HEK293 (cell line): ENCODE data around the gene PRKCE.

Source experiments
- CTCF ChIA-PET: fragments of 350-600 bp; formaldehyde crosslinking; extraction: SDS; loops from one replicate; lab custom pipeline; 2021; ENCODE audit warnings: antibody characterized with exemption; lab: Yijun Ruan, JAX
- POLR2A ChIA-PET: fragments of 300-600 bp; formaldehyde crosslinking; extraction: SDS; loops from one replicate; lab custom pipeline; 2020; ENCODE audit warnings: antibody characterized with exemption, inconsistent platforms; lab: Yijun Ruan, JAX
- H3K27ac ChIP-seq: fragments of 200-500 bp; sonication (Bioruptor generic); 2 replicates; pipeline ENCODE4 v1.5.1; 2014; ENCODE audit warnings: low read depth, low read length, control low read depth, inconsistent platforms; ENCODE audit errors: extremely low read depth
- H3K36me3 ChIP-seq, 2 experiments: fragments of 200-500 bp in 1 of 2; sonication (Bioruptor generic) in 1 of 2; 1 replicate in 1 of 2; 2 replicates in 1 of 2; pipeline ENCODE4 v1.5.1; 2014 to 2017; ENCODE audit warnings: inconsistent platforms in 2 of 2, low read length in 2 of 2; ENCODE audit not compliant: control insufficient read depth in 2 of 2, insufficient read depth in 1 of 2
- H3K4me1 ChIP-seq: fragments of 200-500 bp; sonication (Bioruptor generic); 2 replicates; pipeline ENCODE4 v1.5.1; 2014; ENCODE audit warnings: mild to moderate bottlenecking, low read length, inconsistent platforms; ENCODE audit not compliant: control insufficient read depth, insufficient read depth
- H3K4me3 ChIP-seq: 2 replicates; pipeline ENCODE4 v1.5.1; 2011; ENCODE audit warnings: low read depth, mild to moderate bottlenecking, control low read depth, low read length, moderate library complexity
- H3K9me3 ChIP-seq: fragments of 200-500 bp; sonication (Bioruptor generic); 2 replicates; pipeline ENCODE4 v1.5.1; 2014; ENCODE audit warnings: low read depth, low read length, inconsistent platforms; ENCODE audit not compliant: control insufficient read depth, insufficient read depth
- BCL6B ChIP-seq: fragments of 450-650 bp; formaldehyde crosslinking; IDR thresholded peaks from 2 replicates; pipeline ENCODE4 v1.5.1; 2017; ENCODE audit warnings: missing biosample characterization, missing genetic modification characterization
- HIC1 ChIP-seq: fragments of 450-650 bp; formaldehyde crosslinking; IDR thresholded peaks from 2 replicates; pipeline ENCODE4 v1.5.1; 2016; ENCODE audit warnings: missing biosample characterization, missing genetic modification characterization
- KLF16 ChIP-seq: fragments of 450-650 bp; formaldehyde crosslinking; IDR thresholded peaks from 2 replicates; pipeline ENCODE4 v1.5.1; 2017; ENCODE audit warnings: missing biosample characterization, missing genetic modification characterization
- MYNN ChIP-seq: fragments of 450-650 bp; formaldehyde crosslinking; IDR thresholded peaks from 2 replicates; pipeline ENCODE4 v1.5.1; 2016; ENCODE audit warnings: missing biosample characterization, missing genetic modification characterization, borderline replicate concordance
- PBX3 ChIP-seq: sonication (generic); formaldehyde crosslinking; IDR thresholded peaks from 2 replicates; pipeline ENCODE4 v1.8.1; 2022; ENCODE audit warnings: mild to moderate bottlenecking, moderate library complexity, missing genetic modification reagents
- ZFP69B ChIP-seq: fragments of 450-650 bp; formaldehyde crosslinking; IDR thresholded peaks from 2 replicates; pipeline ENCODE4 v1.5.1; 2016; ENCODE audit warnings: missing biosample characterization, missing genetic modification characterization
- ZNF18 ChIP-seq: fragments of 450-650 bp; formaldehyde crosslinking; IDR thresholded peaks from 2 replicates; pipeline ENCODE4 v1.5.1; 2016; ENCODE audit warnings: missing biosample characterization, missing genetic modification characterization
- ZNF549 ChIP-seq: fragments of 450-650 bp; IDR thresholded peaks from 2 replicates; pipeline ENCODE4 v1.5.1; 2018; ENCODE audit warnings: missing biosample characterization, missing genetic modification characterization, mild to moderate bottlenecking, inconsistent platforms, moderate library complexity
- ZNF560 ChIP-seq: fragments of 450-650 bp; formaldehyde crosslinking; IDR thresholded peaks from 2 replicates; pipeline ENCODE4 v1.5.1; 2017; ENCODE audit warnings: missing biosample characterization, missing genetic modification characterization, borderline replicate concordance
- ZNF585B ChIP-seq: fragments of 450-650 bp; formaldehyde crosslinking; IDR thresholded peaks from 2 replicates; pipeline ENCODE4 v1.5.1; 2016; ENCODE audit warnings: missing biosample characterization, missing genetic modification characterization

The PRKCE gene

GRCh38 chr2:46045888-46046287, 394.4 kb downstream of the PRKCE start:
- ChIA-PET POLR2A (no interaction called here), CTCF (interaction anchor here (2.2 kb wide), 1 partner anchor 17 kb away, joined by 9 read pairs; no protein-coding TSS in a partner anchor)
- H3K36me3 ChIP-seq: no peaks in the 10 kb centered on the region

GRCh38 chr2:46047290-46047689, 395.8 kb downstream of the PRKCE start:
- POLR2A ChIA-PET: no interaction called here
- Histone ChIP-seq H3K4me3 (no peak overlapping the region), H3K4me1 (no peaks in the 10 kb centered on the region), H3K27ac (no peak overlapping the region), H3K9me3 (no peaks in the 10 kb centered on the region), H3K36me3 (no peaks in the 10 kb centered on the region)
- CTCF ChIA-PET: interaction anchor here (2.0 kb wide), 1 partner anchor 16 kb away, joined by 6 read pairs; no protein-coding TSS in a partner anchor
- no peak for TF ChIP-seq HIC1
- no peak for TF ChIP-seq ZNF585B
- no peak for TF ChIP-seq ZNF18 (tag by site-specific recombination)
- TF ChIP-seq BCL6B (tag by site-specific recombination): no peak
- TF ChIP-seq ZFP69B: no peak
- no peak for TF ChIP-seq ZNF560 (tag by site-specific recombination)
- TF ChIP-seq MYNN (tag by site-specific recombination): no peak

More at GRCh38 chr2:46045888-46046287, 394.4 kb downstream of the PRKCE start:
- TF ChIP-seq BCL6B (tag by site-specific recombination): no peak
- TF ChIP-seq KLF16 (tag by site-specific recombination): no peak
- no peak for TF ChIP-seq PBX3 (CRISPR knock-in tag)
- TF ChIP-seq, all 188 proteins: peak for 0
- H3K4me1 ChIP-seq: no peaks in the 10 kb centered on the region
- H3K9me3 ChIP-seq: no peaks in the 10 kb centered on the region
- no peak overlapping the region for H3K4me3 ChIP-seq
- H3K27ac ChIP-seq: no peak overlapping the region

- Histone ChIP-seq H3K4me1 (no peaks in the 10 kb centered on the region), H3K9me3 (no peaks in the 10 kb centered on the region), H3K4me3 (no peak overlapping the region), H3K27ac (no peak overlapping the region), H3K36me3 (no peaks in the 10 kb centered on the region)
- ChIA-PET POLR2A (no interaction called here), CTCF (interaction anchor here (0.7 to 2.0 kb wide), 3 partner anchors 14 to 933 kb away, joined by 3 to 6 read pairs (median 3); no protein-coding TSS in a partner anchor)
- TF ChIP-seq ZNF549 (tag by site-specific recombination): no peak
Measured at GRCh38 chr2:46048693-46049092, 397.2 kb downstream of the PRKCE start.
